Measurements from ENCODE around the gene CEP350. TPM values are rescaled to one million over a fixed set of nuclear protein-coding genes. Genes with fewer than 3 reads are reported as not detected.

CEP350 gene
- total and polyA plus RNA-seq, 10 of the 15 experiments (the other 5 are each of a cell fraction or from before 2014, with no cell fraction given): 5.2 to 46.0 (median 23.1) TPM

DNA sequence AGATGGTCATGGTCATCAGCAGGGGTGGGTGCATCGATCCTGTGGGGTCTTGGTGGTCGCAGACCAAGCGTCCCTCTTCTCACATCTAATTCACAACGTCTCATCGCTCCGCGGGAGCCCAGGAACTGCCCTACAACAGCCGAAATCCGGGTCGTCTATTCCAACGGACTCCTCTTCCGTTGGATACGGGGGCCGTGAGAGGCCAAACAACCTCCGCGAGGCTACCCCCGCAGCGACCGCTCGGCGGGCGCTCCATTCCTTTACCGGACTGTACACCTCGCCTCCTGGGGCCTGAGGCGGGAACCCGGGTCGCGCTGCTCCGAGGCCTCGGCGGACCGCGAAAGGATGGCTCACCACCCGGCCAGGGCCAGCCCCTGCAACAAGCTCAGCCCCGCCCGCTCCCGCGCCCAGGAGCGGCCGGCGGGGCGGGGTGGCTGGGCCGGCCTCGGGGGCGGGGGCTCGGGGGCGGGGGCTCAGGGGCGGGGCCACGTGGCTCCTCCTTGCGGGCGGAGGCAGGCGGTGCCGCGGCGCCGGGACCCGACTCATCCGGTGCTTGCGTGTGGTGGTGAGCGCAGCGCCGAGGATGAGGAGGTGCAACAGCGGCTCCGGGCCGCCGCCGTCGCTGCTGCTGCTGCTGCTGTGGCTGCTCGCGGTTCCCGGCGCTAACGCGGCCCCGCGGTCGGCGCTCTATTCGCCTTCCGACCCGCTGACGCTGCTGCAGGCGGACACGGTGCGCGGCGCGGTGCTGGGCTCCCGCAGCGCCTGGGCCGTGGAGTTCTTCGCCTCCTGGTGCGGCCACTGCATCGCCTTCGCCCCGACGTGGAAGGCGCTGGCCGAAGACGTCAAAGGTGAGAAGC, 199.9 kb downstream of the CEP350 start, which contains the start of gene QSOX1 (continued):
- peak; percentile 84 for TF ChIP-seq POLR2AphosphoS5 (IDR thresholded peaks at IDR 0.05; ENCODE audit: low read length)
- TF ChIP-seq MTA2 (IDR thresholded peaks at IDR 0.05; ENCODE audit: low read depth): no peak
- no peak for TF ChIP-seq RELA (IDR thresholded peaks at IDR 0.05; ENCODE audit: borderline replicate concordance, partially characterized antibody)
- peak; percentile 34 for TF ChIP-seq SP1 (IDR thresholded peaks at IDR 0.05; ENCODE audit: low read depth, low read length)

DNA sequence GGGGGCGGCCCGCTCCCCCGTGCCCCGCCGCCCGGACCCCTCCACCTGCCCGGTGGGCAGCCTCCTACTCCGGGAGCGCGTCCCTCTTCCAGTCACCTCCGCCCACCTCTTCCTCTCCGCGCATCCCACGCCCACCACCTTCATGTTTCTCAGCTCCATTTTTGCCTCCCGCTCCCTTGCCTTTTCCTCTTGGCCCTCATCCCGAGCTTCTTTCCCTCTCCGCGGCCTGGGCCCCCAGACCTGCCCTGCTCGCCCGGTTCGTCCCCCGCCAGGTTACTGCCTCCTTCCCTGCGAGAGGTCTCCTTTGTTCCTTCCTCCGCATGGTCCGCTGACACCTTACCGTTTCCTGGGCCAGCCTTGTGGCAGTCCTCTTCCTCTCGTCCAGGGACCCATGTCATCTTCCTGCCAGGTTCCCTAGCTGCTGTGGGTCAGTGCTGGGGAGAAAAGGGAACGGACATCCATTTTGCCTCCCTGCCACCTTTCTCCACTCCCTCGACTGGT, 200.6 kb downstream of the CEP350 start:
- Histone ChIP-seq H3K27ac (ENCODE audit: control insufficient read depth, insufficient read depth) (peak overlapping the region; percentile 4; the same call in 1 of the 2 replicates), H2AFZ (ENCODE audit: control insufficient read depth, low read depth, low read length) (peak overlapping the region; percentile 86), H3K4me2 (ENCODE audit: control insufficient read depth, insufficient read depth) (peak overlapping the region; percentile 89), H3K9me3 (replicated peaks; ENCODE audit: control insufficient read depth, insufficient read depth, low read length) (no peaks in the 10 kb centered on the region), H3K27me3 (replicated peaks in 1 of 2; ENCODE audit: control insufficient read depth in 2 of 2, insufficient read depth in 2 of 2, low read length in 1 of 2) (no peaks in the 10 kb centered on the region), H3K36me3 (ENCODE audit: control insufficient read depth in 2 of 2, insufficient read depth in 2 of 2, low read length in 1 of 2) (peaks cover 0 to 2% of the 10 kb centered on the region in 2 experiments; a peak in 1 of 4 replicates), H3K4me3 (peak overlapping the region; percentile 86), H3K4me1 (ENCODE audit: control insufficient read depth, insufficient read depth, low read length) (peaks cover 13% of the 10 kb centered on the region; the same call in 1 of the 2 replicates), H3K9ac (ENCODE audit: control insufficient read depth, insufficient read depth, low read length) (peak overlapping the region; percentile 53), H3K79me2 (ENCODE audit: control insufficient read depth, insufficient read depth, low read length) (no peaks in the 10 kb centered on the region; the same call in none of the 2 replicates), H4K20me1 (ENCODE audit: control insufficient read depth, insufficient read depth) (no peaks in the 10 kb centered on the region)
- peak; percentile 31 for ATAC-seq
- in situ Hi-C loops (cut with MboI) (no loop called here), intact Hi-C loops (cut with micrococcal nuclease; ENCODE audit: unreplicated experiment) (loop anchor here (5.0 kb wide), 1 partner anchor 273 kb away; the partner anchor contains the start of gene TOR1AIP1)
- no peak for DNase-seq (ENCODE audit: low read depth, low spot score)
- ChIA-PET RAD21 (ENCODE audit: unreplicated experiment) (interaction anchor here (1.1 kb wide), 1 partner anchor 273 kb away, joined by 4 read pairs; the partner anchor contains the start of gene TOR1AIP1), SMC1A (ENCODE audit: uncharacterized antibody, unreplicated experiment) (interaction anchor here (2.3 kb wide), 1 partner anchor 13 kb away, joined by 7 read pairs; no protein-coding TSS in a partner anchor), CTCF (interaction anchor here (1.0 to 1.6 kb wide), 5 partner anchors 24 to 449 kb away, joined by 3 to 5 read pairs (median 3); no protein-coding TSS in a partner anchor), POLR2A (interaction anchor here (0.6 to 2.8 kb wide), 5 partner anchors 12 to 288 kb away, joined by 3 to 10 read pairs (median 3); partner anchors contain the start of gene TOR1AIP1)
- BruUV-seq (replicated peaks): no TSS peak
- FAIRE-seq: no peak
- under 1% methylated on average over 17 of the region's 29 CpGs for WGBS (ENCODE audit: insufficient coverage, insufficient replicate concordance, low lambda C conversion rate, missing lambda C conversion rate)
- TF ChIP-seq BCL11A (IDR thresholded peaks at IDR 0.05; ENCODE audit: low read depth, low read length) (no peak), KAT2A (conservative IDR thresholded peaks at IDR 0.05; ENCODE audit: control insufficient read depth, low read depth, low read length) (no peak), IKZF1 (conservative IDR thresholded peaks at IDR 0.05) (0 out of 2 replicates have a peak, but pooled peaks have one; percentile 19), MAX (IDR thresholded peaks at IDR 0.05; ENCODE audit: low read depth, low read length) (no peak), RAD51 (IDR thresholded peaks at IDR 0.05) (no peak)
- TF ChIP-seq, protein P1, sequence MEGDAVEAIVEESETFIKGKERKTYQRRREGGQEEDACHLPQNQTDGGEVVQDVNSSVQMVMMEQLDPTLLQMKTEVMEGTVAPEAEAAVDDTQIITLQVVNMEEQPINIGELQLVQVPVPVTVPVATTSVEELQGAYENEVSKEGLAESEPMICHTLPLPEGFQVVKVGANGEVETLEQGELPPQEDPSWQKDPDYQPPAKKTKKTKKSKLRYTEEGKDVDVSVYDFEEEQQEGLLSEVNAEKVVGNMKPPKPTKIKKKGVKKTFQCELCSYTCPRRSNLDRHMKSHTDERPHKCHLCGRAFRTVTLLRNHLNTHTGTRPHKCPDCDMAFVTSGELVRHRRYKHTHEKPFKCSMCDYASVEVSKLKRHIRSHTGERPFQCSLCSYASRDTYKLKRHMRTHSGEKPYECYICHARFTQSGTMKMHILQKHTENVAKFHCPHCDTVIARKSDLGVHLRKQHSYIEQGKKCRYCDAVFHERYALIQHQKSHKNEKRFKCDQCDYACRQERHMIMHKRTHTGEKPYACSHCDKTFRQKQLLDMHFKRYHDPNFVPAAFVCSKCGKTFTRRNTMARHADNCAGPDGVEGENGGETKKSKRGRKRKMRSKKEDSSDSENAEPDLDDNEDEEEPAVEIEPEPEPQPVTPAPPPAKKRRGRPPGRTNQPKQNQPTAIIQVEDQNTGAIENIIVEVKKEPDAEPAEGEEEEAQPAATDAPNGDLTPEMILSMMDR (IDR thresholded peaks at IDR 0.05 in 2 of 3, conservative IDR thresholded peaks at IDR 0.05 in 1 of 3; ENCODE audit: control insufficient read depth in 2 of 3, extremely low read depth in 1 of 3, insufficient read depth in 1 of 3, low read depth in 3 of 3, low read length in 3 of 3): no peak
- TF ChIP-seq, protein P2, sequence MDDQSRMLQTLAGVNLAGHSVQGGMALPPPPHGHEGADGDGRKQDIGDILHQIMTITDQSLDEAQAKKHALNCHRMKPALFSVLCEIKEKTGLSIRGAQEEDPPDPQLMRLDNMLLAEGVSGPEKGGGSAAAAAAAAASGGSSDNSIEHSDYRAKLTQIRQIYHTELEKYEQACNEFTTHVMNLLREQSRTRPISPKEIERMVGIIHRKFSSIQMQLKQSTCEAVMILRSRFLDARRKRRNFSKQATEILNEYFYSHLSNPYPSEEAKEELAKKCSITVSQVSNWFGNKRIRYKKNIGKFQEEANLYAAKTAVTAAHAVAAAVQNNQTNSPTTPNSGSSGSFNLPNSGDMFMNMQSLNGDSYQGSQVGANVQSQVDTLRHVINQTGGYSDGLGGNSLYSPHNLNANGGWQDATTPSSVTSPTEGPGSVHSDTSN (IDR thresholded peaks at IDR 0.05; ENCODE audit: insufficient replicate concordance, low read depth, low read length): no peak
- TF ChIP-seq, protein P3, sequence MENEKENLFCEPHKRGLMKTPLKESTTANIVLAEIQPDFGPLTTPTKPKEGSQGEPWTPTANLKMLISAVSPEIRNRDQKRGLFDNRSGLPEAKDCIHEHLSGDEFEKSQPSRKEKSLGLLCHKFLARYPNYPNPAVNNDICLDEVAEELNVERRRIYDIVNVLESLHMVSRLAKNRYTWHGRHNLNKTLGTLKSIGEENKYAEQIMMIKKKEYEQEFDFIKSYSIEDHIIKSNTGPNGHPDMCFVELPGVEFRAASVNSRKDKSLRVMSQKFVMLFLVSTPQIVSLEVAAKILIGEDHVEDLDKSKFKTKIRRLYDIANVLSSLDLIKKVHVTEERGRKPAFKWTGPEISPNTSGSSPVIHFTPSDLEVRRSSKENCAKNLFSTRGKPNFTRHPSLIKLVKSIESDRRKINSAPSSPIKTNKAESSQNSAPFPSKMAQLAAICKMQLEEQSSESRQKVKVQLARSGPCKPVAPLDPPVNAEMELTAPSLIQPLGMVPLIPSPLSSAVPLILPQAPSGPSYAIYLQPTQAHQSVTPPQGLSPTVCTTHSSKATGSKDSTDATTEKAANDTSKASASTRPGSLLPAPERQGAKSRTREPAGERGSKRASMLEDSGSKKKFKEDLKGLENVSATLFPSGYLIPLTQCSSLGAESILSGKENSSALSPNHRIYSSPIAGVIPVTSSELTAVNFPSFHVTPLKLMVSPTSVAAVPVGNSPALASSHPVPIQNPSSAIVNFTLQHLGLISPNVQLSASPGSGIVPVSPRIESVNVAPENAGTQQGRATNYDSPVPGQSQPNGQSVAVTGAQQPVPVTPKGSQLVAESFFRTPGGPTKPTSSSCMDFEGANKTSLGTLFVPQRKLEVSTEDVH (IDR thresholded peaks at IDR 0.05; ENCODE audit: low read depth, partially characterized antibody): no peak
- TF ChIP-seq, protein P4, sequence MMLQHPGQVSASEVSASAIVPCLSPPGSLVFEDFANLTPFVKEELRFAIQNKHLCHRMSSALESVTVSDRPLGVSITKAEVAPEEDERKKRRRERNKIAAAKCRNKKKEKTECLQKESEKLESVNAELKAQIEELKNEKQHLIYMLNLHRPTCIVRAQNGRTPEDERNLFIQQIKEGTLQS (IDR thresholded peaks at IDR 0.05; ENCODE audit: borderline replicate concordance, extremely low read depth, low read depth, low read length): no peak

Measured in GM12878 (cell line).